Mucosa of descending colon (tissue), 3 donors: ENCODE results near the gene KIAA1210. TPM values are rescaled to one million over a fixed set of nuclear protein-coding genes. Genes with fewer than 3 reads are reported as not detected.

ENCODE experiments used
- ATAC-seq: fragments of 200-7000 bp; cut with Tn5 transposase; one replicate; pipeline ENCODE4 v1.9.1; 2020; ENCODE audit warnings: mild to moderate bottlenecking, moderate library complexity
- DNase-seq, 3 donors: peaks; one replicate each; pipeline ENCODE4 v3.0.0-alpha.2; 2020
- H3K36me3 ChIP-seq: fragments of 200-600 bp; one replicate; pipeline ENCODE4 v1.8.0; 2021; ENCODE audit warnings: low read depth, mild to moderate bottlenecking
- H3K4me1 ChIP-seq: fragments of 200-600 bp; one replicate; pipeline ENCODE4 v1.8.0; 2021; ENCODE audit warnings: low read depth, mild to moderate bottlenecking
- H3K4me3 ChIP-seq: fragments of 200-600 bp; one replicate; pipeline ENCODE4 v1.8.0; 2021; ENCODE audit warnings: mild to moderate bottlenecking
- H3K9me3 ChIP-seq: fragments of 200-600 bp; one replicate; pipeline ENCODE4 v1.8.0; 2021; ENCODE audit warnings: mild to moderate bottlenecking
- CTCF ChIP-seq: fragments of 200-600 bp; IDR thresholded peaks from one replicate; pipeline ENCODE4 v1.8.0; 2022; ENCODE audit warnings: antibody characterized with exemption, mild to moderate bottlenecking
- intact Hi-C, 2 donors: fragments of 100-400 bp; cut with DNase I in 1 of 2; cut with micrococcal nuclease in 1 of 2; formaldehyde crosslinking; loops; one replicate each; pipeline versions ENCODE4 v1.11.0 to v1.11.1; 2022; cut with DNase I, micrococcal nuclease
- total RNA-seq, 3 donors: library from RNA; stranded (reverse); fragmentation: NEBNext Ultra II Directional in 2 of 3; extraction: Animal tissue kit (Norgen Biotek cat#: 25700) in 2 of 3; gene quantifications; one replicate each; pipeline versions ENCODE4 v1.2.1 to v1.2.4, GENCODE V29; 2021 to 2023
- donor health status: DM: no; HTN: no; CAD: no; lungs with moderate emphysema.
- donor health status: DM: no; HTN: no; CAD: no.
- donor health status: DM: no; HTN: yes; CAD: no.

Gene KIAA1210
- total RNA-seq, 3 donors from 2014 or later, result not detected

DNA sequence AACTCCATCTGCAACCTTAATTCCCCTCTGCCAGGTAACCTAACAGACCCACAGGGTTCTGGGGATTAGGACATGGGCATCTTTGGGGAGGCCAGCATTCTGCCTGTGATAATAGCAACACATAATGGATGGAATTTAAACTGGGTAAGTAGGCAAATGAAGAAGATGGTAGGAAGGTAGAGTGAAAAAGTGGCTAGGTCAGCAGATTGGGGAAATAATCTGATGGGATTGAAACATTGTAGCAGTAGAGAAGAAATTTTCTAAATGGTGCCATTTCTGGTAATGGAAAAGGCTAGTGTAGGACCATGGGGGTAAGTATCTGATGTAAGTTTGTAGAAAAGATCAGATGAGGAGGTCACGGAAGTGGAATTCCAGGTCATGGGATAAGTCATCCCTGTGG is 57.9 kb downstream of the KIAA1210 start:
- intact Hi-C loops, result loop anchor here in 1 of 2 donors (5.0 kb wide), 1 partner anchor 227 kb away; no protein-coding TSS in a partner anchor
- ATAC-seq, result no peak
- DNase-seq, result no peak
- H3K4me1 ChIP-seq, result no peaks in the 10 kb centered on the region
- no peaks in the 10 kb centered on the region for H3K9me3 ChIP-seq
- H3K36me3 ChIP-seq, result no peaks in the 10 kb centered on the region
- H3K4me3 ChIP-seq, result no peak overlapping the region
- no peak for TF ChIP-seq CTCF

DNA sequence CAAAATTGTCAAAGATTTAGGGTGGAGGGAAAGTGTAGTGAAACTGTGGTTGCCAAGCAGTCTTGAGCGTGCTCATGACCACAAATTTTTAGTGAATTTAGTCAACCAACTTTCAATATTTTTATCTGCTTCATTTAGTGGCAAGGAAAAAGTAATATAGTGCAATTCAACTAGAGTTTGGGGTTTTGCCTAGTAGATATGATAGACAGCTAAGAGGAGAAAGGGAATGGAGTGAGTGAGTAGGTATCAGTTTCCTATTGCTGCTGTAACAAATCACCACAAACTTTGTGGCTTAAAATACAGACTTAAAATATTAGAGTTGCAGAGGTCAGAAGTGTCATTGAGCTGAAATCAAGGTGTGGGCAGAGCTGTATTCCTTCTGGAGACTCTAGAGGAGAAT is 58.5 kb downstream of the KIAA1210 start:
- ATAC-seq, result no peak
- no peak overlapping the region for H3K4me3 ChIP-seq
- DNase-seq, result no peak
- no peak for TF ChIP-seq CTCF
- H3K9me3 ChIP-seq, result no peaks in the 10 kb centered on the region
- H3K4me1 ChIP-seq, result no peaks in the 10 kb centered on the region
- H3K36me3 ChIP-seq, result no peaks in the 10 kb centered on the region
- intact Hi-C loops, result loop anchor here in 1 of 2 donors (5.0 kb wide), 1 partner anchor 227 kb away; no protein-coding TSS in a partner anchor

- no peaks in the 10 kb centered on the region for H3K9me3 ChIP-seq
- H3K36me3 ChIP-seq, result no peaks in the 10 kb centered on the region
- no peaks in the 10 kb centered on the region for H3K4me1 ChIP-seq
- DNase-seq (peak in 2 of 3 donors; percentile 56 to 63), ATAC-seq (peak; percentile 83)
- H3K4me3 ChIP-seq, result no peak overlapping the region
- intact Hi-C loops, result loop anchor here in 1 of 2 donors (5.0 kb wide), 1 partner anchor 225 kb away; no protein-coding TSS in a partner anchor
- TF ChIP-seq CTCF, result peak; percentile 28
Measured at GRCh38 chrX:119067023-119067739, 60.4 kb downstream of the KIAA1210 start.

- Histone ChIP-seq H3K4me1 (no peaks in the 10 kb centered on the region), H3K9me3 (no peaks in the 10 kb centered on the region), H3K4me3 (no peak overlapping the region), H3K36me3 (no peaks in the 10 kb centered on the region)
- TF ChIP-seq CTCF, result no peak
- no peak for DNase-seq
- intact Hi-C loops, result no loop called here
- no peak for ATAC-seq
Measured at GRCh38 chrX:119063428-119063827, 64.2 kb downstream of the KIAA1210 start.

GRCh38 chrX:119062750-119063374 is 64.8 kb downstream of the KIAA1210 start:
- Histone ChIP-seq H3K4me3 (no peak overlapping the region), H3K36me3 (no peaks in the 10 kb centered on the region), H3K9me3 (no peaks in the 10 kb centered on the region), H3K4me1 (no peaks in the 10 kb centered on the region)
- DNase-seq (no peak), ATAC-seq (no peak)
- intact Hi-C loops, result no loop called here
- TF ChIP-seq CTCF, result no peak
